Stimulated activated CD8-positive, alpha-beta memory T cell treated with anti-CD3 and anti-CD28 coated beads, Interleukin-2, amount 100 ng/mL, for 1 hour (primary cell): ENCODE results near the gene PKD2.
A peak's percentile ranks its signal among the peaks of the same experiment; 100 is the strongest.

Experiments used
- DNase-seq, 2 donors: peaks; one replicate each; pipeline ENCODE4 v3.0.0-alpha.2; 2020; ENCODE audit warnings: low read depth in 2 of 2

The PKD2 gene

DNA sequence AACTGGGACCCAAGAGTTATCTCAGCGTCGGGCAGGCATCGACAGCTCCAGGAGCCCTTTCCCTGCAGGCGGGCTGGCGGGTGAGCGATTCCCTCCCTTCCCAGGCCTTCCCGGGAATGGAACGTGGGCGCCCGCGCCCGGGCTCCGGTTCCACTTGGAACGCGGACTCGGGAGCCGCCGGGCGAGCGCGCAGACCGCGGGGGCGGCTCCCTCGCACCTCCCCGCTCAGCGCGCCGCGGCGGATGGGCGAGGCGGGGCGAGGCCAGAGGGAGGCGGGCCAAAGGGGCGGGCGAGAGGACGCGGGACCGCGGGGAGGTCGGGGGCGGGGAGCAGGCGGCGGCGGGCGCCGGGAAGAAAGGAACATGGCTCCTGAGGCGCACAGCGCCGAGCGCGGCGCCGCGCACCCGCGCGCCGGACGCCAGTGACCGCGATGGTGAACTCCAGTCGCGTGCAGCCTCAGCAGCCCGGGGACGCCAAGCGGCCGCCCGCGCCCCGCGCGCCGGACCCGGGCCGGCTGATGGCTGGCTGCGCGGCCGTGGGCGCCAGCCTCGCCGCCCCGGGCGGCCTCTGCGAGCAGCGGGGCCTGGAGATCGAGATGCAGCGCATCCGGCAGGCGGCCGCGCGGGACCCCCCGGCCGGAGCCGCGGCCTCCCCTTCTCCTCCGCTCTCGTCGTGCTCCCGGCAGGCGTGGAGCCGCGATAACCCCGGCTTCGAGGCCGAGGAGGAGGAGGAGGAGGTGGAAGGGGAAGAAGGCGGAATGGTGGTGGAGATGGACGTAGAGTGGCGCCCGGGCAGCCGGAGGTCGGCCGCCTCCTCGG lies at the start of gene PKD2:
Gene PKD2 (plus strand): TSS at position 332 of the 818 bp plus-strand sequence. CDS start 99 bp downstream, at position 431.
- peak; percentile 33 to 68 for DNase-seq

DNA sequence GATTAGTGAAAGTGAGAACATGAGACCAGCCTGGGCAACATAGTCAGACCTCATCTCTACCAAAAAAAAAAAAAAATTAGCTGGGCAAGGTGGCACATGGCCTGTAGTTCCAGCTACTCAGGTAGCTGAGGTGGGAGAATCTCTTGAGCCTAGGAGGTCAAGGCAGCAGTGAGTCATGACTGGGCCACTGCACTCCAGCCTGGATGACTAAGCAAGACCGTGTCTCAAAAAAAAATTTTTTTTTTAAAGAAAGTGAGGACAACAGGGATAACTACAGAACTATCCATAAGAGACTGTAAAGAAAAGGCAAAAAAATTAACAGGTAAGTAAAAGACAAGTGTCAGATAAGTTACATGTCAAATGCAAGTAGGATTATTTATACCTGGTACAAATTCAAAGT lies 45.4 kb upstream of the PKD2 start:
- DNase-seq: no peak

DNA sequence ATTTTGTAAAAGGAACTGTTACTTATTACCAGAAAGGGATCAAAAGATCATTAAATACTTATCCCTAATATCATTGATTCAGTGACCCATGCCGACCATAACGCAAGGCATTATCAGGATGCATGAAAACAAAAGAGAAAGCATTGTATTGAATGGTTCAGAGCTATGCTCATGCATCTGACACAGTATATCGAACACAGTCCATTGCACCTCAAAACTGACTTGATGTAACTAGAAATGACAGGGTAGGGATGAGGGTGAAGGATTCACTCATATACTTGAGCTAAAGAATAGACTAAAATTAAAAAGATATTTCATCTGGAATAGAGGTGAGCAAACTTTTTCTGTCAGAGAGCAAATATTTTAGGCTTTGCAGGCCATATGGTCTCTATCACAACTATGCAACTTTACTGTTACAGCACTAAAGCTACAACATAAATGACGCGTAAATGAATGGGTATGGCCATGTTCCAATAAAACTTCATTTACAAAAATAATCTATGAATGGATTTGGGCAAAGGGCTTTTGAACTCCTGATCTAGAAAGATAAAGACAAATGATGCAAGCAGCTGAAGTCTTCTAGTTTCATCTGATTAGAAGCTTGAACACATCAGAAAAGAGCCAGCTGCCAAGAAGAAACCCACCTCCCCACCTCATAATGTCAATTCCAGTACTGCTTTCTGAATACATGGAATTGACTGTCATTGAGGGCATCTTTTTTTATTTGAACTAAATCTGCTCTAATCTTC lies 44.9 kb upstream of the PKD2 start:
- DNase-seq: no peak

DNA sequence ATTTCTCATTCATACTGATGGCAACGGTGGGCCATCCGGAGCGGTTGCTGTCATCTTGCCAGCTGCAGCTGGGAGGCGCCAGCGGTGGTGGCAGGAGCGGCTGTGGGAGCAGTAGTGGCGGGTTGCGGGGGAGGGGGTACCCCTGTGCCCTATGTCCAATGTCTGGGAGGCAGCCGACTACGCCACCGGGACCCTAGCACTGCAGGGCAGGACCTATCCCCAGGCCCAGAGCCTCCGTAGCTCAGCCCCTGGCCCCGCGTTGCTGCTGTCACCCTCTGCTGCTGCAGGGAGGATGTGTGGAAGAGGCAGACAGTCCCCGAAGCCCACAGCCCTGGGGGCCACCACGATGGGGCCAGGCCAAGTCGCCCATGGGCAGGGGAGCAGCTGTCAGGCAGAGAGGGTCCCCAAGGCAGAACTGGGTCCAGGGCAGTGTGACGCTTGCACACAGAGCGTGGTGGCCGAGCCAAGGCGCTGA lies 41.9 kb upstream of the PKD2 start:
- no peak for DNase-seq

DNA sequence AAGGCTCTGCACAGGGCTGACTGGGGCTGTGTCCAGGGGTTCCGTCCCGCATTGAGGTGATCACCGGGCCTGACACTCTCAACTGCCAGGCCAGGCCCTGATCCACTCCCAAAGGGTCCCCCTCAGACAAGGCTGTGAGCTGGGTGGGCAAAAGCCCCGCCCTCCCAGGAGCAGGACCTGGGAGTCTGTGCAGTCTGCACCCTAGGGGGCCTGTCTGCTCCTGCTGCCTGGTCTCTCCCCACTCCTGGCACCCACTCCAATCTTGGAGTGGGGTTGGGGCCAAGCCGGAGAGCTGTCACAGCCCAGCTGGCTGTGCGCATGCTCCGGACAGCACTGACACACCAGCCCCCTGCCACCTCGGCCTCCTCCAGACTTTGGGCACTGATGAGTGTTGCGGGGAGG lies 41.3 kb upstream of the PKD2 start:
- DNase-seq: no peak

DNA sequence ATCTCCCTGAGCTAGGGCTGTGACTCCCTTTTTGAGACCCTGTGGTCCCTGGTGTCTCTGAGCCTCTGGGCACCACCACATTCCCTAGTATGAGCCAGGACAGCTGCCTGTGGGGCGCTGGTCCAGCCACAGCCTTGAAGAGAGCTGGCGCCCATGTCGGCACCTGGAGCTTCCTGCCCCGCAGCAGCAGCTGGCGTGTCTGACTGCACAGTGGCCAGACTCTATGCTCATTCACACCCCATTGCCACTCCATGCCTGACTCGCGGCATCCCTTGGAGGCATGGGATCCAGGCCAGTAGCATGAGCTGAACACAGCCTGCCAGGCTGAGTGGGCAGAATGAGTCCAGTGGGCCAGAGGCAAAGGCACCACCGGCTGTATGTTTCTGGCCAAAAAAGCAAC lies 40.2 kb upstream of the PKD2 start:
- DNase-seq: no peak

DNA sequence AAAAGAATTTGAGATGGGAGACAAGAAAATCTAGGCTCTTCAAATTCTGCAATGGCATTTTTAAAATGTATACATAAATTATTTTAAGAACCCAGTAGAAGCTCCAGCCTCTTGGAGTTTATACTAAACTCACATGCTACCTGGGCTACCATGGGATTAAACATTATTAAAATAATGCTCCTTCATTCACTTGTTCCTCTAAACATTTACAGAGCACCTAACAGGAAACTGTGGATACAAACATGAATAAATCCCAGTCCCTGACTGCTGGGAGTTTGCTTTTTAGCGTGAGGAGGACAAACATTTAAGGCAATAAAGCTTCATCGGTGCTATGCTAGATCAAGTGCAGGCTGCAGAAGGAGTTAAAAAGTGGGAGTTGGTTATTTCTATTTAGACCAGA lies 37.3 kb upstream of the PKD2 start:
- DNase-seq: no peak

DNA sequence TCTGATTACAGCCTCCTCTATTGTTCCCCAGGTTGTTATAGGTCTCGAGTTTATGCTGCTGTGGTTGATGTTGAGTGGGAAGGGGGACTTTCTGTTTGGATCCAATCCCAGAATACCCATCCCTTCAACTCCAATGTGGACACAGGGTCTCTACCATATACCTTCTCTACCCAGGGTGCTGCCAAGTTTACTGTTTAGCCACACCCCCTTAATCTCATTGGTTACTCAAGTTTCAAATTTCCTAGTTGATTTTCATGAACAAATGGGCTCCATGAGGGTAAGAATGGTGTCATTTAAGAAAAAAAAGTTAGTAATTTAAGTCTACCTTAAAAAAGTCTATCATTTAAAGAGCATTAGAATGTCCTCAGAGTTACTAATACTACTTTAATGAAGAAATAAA lies 35.6 kb upstream of the PKD2 start:
- DNase-seq: no peak

DNA sequence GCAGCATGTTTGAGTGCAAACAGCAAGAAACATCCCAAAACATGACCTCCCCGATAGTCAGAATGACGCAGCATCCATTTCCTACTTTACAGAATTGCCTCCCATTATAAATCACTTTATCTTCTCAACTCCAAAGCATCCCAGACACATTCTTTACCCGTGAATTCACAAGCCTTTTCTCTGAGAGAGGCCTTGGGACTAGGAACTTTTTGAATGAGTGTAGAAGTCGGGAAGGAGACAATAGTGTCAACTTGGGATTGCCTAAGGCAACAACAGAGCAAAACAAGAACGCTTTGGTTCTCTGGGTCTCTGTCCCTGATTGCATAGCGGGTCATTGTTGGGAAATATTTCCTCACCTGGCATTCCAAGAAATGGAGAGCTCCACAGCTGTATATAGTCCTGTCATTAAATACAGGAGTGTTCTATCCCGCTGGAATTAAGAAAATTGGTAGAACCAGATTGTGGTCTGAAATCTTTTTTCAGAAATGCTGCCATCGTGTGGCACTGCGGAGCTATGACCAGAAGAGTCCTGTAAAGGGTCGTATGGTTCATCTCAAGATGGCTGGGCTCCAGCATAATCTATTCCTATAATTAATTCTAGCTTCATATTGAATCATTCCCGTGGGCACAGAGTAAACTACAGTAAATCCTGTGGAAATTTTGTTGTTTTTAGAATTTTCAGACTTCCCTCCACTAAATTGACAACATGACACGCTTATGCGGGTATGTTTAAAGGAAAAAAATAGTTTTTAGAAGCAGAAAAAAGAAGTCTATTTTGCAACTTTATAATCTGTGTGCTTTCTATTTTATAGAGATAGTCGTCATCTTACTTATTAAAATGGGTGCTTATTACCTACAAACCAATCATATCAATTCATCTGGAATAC lies 33.9 kb upstream of the PKD2 start:
- peak in 1 of 2 donors; percentile 10 for DNase-seq

DNA sequence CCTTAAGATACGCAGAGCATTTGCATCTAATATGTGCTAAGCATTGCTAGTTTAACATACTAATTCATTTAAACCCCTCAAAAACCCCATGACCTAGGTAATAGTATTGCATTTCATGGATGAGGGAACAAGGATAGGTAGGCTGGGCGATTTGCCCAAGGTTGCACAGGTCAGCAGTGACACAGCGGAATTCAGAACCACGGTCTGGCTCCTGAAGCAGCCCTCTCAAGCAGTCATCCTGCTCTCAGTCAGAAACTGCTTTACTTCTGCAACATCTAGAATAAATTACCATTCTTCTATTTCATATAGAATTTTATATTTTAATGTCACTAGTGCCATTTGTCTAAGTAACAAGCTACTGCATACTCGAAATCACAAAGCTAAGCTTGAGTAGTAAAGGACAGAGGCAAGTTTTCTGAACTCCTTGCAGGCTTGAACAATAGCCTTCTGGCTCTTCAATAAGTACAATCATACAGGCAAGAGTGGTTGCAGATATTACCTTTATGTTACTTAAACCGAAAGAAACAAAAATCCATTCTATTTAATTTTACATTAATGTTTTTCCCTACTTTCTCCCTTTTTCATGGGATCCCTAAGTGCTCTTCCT lies 32.5 kb upstream of the PKD2 start:
- no peak for DNase-seq

DNA sequence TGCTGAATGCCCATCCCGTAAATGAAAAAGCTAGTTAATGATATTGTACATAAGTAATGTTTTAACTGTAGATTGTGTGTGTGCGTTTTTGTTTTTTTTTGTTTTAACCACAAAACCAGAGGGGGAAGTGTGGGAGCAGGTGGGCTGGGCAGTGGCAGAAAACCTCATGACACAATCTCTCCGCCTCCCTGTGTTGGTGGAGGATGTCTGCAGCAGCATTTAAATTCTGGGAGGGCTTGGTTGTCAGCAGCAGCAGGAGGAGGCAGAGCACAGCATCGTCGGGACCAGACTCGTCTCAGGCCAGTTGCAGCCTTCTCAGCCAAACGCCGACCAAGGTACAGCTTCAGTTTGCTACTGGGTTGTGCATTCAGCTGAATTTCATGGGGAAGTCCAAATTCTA lies 32.0 kb upstream of the PKD2 start, which contains the start of gene SPP1:
Gene SPP1 (plus strand): TSS at position 249 of the 400 bp plus-strand sequence. CDS start 1,182 bp downstream, outside the sequence.
- no peak for DNase-seq

DNA sequence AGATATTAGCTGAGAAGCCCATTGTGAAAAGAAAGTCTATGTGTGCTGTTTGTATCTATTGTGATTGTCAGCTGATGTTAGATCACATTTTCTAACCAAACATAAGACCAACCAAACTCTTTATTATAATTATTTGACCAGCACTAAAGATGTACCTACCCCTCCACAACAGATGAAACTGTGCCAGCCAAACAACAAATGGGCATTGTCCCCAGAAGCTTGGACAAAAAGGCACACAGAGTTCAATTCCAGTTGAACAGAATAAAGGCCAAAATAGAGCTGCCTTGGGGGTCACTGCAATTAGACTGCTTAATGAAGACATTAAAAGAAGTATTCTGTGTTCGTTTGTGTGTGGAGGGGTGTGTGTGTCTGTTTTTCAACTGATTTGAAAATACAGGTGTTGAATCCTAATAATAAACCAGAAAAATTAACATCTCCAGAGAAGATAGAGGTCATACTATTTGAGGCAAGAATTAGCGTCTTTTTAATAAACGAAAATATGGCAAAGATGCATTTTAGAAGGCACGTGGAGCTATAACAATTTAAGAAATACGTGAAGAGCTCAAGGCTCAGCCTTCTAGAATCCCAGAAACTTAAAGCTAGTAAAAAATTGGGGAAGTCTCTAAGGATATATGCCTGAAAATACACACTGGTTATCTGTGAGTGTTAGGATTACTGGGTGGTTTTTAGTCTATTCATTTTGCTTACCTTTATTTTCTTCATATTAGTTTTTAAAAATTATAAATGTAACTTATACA lies 29.7 kb upstream of the PKD2 start:
- DNase-seq: no peak

DNA sequence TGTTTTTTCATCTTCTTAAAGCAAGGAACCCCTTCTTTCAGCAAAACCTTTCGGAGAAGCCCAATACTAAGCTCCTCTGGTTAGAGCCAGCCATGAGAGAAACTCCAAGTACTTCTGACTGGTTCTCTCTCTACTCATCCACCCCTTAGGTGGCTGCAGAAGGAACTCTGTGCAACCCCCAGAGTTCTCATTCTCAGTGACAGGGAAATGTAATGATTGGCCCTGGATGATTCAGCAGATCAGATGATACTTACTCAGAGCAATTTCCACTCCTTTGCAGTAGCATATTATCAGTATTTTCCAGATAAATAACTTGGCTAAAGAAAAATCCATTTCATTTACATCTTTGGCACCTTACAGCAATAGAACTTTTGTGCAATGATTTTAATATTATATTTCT lies 28.8 kb upstream of the PKD2 start:
- DNase-seq: no peak

DNA sequence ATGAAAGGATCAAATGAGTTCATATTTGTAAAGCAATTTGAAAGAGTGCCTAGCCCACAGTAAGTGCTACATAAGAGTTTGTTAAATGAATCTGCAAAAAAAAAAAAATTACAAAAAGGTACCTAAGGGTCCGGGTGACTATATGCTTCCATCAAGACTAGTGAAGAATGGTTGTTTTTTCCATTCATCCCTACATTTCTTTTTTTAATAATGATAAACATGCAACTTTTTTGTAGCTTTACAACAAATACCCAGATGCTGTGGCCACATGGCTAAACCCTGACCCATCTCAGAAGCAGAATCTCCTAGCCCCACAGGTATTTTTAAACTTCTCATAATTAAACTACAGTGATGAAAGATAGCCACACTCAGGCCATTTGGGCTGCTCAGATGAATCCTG lies 27.6 kb upstream of the PKD2 start:
- no peak for DNase-seq

DNA sequence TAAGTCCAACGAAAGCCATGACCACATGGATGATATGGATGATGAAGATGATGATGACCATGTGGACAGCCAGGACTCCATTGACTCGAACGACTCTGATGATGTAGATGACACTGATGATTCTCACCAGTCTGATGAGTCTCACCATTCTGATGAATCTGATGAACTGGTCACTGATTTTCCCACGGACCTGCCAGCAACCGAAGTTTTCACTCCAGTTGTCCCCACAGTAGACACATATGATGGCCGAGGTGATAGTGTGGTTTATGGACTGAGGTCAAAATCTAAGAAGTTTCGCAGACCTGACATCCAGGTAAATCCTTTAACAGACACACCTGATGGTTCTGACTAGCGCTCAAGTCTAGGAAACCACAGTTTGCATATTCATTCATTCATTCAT lies 25.9 kb upstream of the PKD2 start:
- DNase-seq: no peak

DNA sequence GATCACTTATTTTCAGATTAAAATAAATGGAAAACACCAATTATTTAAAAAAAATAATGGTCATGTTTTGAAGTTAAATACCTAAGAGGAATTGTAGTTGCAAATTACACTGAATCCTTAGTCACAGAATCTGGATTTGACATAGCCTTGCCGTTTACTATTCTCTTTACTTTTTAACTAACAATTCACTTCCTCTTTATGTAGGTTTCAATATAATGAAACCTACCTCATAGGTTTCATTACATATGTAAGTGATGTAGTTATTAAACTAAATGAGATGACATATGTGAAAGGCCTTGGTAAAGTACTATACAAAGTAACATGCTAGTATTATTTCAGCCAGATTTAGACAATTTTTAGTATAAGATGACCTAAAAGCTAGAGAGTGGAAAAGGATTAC lies 25.4 kb upstream of the PKD2 start:
- no peak for DNase-seq

DNA sequence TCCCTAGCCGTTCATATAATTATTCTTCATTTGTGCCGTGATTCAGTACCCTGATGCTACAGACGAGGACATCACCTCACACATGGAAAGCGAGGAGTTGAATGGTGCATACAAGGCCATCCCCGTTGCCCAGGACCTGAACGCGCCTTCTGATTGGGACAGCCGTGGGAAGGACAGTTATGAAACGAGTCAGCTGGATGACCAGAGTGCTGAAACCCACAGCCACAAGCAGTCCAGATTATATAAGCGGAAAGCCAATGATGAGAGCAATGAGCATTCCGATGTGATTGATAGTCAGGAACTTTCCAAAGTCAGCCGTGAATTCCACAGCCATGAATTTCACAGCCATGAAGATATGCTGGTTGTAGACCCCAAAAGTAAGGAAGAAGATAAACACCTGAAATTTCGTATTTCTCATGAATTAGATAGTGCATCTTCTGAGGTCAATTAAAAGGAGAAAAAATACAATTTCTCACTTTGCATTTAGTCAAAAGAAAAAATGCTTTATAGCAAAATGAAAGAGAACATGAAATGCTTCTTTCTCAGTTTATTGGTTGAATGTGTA lies 24.9 kb upstream of the PKD2 start:
- no peak for DNase-seq

DNA sequence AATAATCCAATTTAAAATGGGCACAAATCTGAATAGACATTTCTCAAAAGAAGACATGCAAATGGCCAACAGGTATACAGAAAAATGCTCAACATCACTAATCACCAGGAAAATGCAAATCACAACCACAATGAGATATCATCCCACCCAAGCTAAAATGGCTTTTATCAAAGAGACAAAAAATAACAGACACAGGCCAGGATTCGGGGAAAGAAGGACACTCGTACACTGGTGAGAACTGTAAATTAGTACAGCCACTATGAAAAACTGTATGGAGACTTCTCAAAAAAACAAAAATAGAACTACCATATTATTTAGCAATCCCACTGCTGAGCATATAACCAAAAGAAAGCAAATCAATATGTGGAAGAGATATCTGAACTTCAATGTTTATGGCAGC lies 23.4 kb upstream of the PKD2 start:
- DNase-seq: no peak

DNA sequence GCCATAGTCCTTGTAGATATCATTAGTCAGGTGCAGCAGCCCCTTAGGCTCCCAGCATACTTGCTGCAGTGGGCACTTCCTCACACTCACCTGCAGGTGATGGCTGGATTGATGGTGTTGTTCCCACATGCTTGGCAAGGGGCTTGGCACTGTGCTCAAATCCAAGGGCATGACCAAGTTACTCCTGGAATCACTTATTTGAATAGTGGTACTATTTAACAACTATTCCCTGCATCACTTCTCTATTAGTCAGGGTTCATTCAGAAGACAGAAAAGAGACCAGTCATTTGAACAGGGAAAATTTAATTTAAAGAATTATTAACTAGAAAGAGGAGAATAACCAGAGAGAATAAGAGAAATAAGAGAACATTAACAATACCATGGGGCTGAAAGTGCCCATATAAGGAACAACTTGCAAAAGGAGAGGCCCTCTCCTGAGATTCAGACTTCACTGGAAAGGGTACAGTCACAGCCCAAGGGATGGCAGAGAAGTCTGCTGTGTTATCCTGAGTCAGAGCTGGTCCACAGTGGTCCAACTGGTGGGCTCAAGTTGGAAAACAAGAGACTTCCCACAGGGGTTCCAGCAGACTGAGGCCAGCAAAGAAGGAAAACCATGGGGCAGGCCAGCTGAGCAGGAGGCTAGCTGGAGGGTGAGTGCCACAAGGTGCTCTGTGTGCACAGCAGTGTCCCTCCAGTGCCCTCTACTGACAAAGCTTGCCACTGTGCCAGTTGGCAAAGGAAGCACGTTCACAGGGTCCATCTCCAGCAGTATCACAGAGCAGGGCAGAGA lies 22.1 kb upstream of the PKD2 start:
- no peak for DNase-seq

DNA sequence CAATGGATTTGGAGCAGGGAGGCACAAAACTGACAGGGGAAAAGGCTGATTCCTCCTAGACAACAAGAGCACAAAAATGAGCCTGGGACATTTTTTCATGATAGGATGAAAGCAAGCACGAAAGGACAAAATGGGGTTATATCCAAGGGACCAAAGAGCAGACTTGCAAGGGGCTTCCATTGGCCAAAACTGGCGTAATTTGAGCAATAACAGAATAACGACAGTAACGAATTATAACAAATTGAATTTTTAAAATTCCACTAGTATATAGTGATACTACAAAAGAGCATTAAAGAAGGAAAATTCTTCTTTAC lies 21.6 kb upstream of the PKD2 start:
- DNase-seq: no peak
